IMR-90 (cell line): ENCODE results near the gene NMNAT3. TPM values are rescaled to one million over a fixed set of nuclear protein-coding genes. Genes with fewer than 3 reads are reported as not detected.

Experiments used
- ATAC-seq: fragments of 200-7000 bp; cut with Tn5 transposase; 2 replicates; pipeline ENCODE4 v1.9.1; 2020; ENCODE audit warnings: low read depth, mild to moderate bottlenecking, moderate library complexity
- BruUV-seq: library from RNA; stranded (reverse); fragments of 400-500 nt; replicated peaks from 2 replicates; lab custom pipeline; 2021; lab: Mats Ljungman, UMichigan
- CTCF ChIA-PET: fragments of 300-600 bp; formaldehyde crosslinking; extraction: SDS; loops from one replicate; lab custom pipeline; 2021; ENCODE audit warnings: antibody characterized with exemption; lab: Yijun Ruan, JAX
- POLR2A ChIA-PET: fragments of 300-600 bp; sonication (Branson Sonifier 250); formaldehyde crosslinking; loops from one replicate; lab custom pipeline; 2022; ENCODE audit warnings: antibody characterized with exemption; ENCODE audit not compliant: unreplicated experiment; lab: Charles Lee
- DNase-seq: peaks from one replicate; pipeline ENCODE4 v3.0.0; 2013
- H2AFZ ChIP-seq: replicated peaks from 2 replicates; pipeline ENCODE3; 2013; ENCODE audit warnings: low read length, mild to moderate bottlenecking; ENCODE audit not compliant: poor library complexity
- H2AK5ac ChIP-seq: 2 replicates; pipeline ENCODE4 v1.6.1; 2013; ENCODE audit warnings: low read depth, low read length, inconsistent platforms
- H2AK9ac ChIP-seq: replicated peaks from 2 replicates; pipeline ENCODE3; 2013; ENCODE audit warnings: mild to moderate bottlenecking, low read depth, low read length, moderate library complexity; ENCODE audit not compliant: poor library complexity
- H2BK120ac ChIP-seq: 2 replicates; pipeline ENCODE4 v1.6.1; 2013; ENCODE audit warnings: low read depth, low read length, inconsistent platforms
- H2BK15ac ChIP-seq: 3 replicates; pipeline ENCODE4 v1.6.1; 2013; ENCODE audit warnings: low read depth, low read length, inconsistent platforms
- H2BK20ac ChIP-seq: 2 replicates; pipeline ENCODE4 v1.6.1; 2013; ENCODE audit warnings: low read depth, mild to moderate bottlenecking, inconsistent platforms, low read length, moderate library complexity
- H2BK5ac ChIP-seq: 2 replicates; pipeline ENCODE4 v1.6.1; 2013; ENCODE audit warnings: mild to moderate bottlenecking, low read depth, low read length, inconsistent platforms; ENCODE audit not compliant: poor library complexity, severe bottlenecking
- H3K14ac ChIP-seq: replicated peaks from 2 replicates; pipeline ENCODE4 v1.6.1; 2013; ENCODE audit warnings: low read depth, low read length, inconsistent platforms
- H3K18ac ChIP-seq: 2 replicates; pipeline ENCODE4 v1.6.1; 2013; ENCODE audit warnings: low read depth, low read length, control low read depth
- H3K23ac ChIP-seq: 2 replicates; pipeline ENCODE4 v1.6.1; 2013; ENCODE audit warnings: low read depth, low read length, inconsistent platforms
- H3K27ac ChIP-seq: 2 replicates; pipeline ENCODE4 v1.5.1; 2013; ENCODE audit warnings: mild to moderate bottlenecking, control low read depth, low read length; ENCODE audit not compliant: insufficient read depth
- H3K27me3 ChIP-seq: 2 replicates; pipeline ENCODE4 v1.6.1; 2013; ENCODE audit warnings: low read length; ENCODE audit not compliant: control insufficient read depth, insufficient read depth
- H3K36me3 ChIP-seq: 2 replicates; pipeline ENCODE4 v1.6.1; 2013; ENCODE audit warnings: low read length, mixed read lengths; ENCODE audit not compliant: control insufficient read depth, insufficient read depth
- H3K4ac ChIP-seq: 2 replicates; pipeline ENCODE4 v1.6.1; 2013; ENCODE audit warnings: low read depth, low read length, inconsistent platforms
- H3K4me1 ChIP-seq: 2 replicates; pipeline ENCODE4 v1.6.1; 2013; ENCODE audit warnings: low read length, mixed read lengths; ENCODE audit not compliant: control insufficient read depth, insufficient read depth
- H3K4me2 ChIP-seq: 2 replicates; pipeline ENCODE4 v1.6.1; 2013; ENCODE audit warnings: low read depth, mild to moderate bottlenecking, control low read depth, low read length, moderate library complexity
- H3K4me3 ChIP-seq: 2 replicates; pipeline ENCODE4 v1.5.1; 2013; ENCODE audit warnings: low read depth, mild to moderate bottlenecking, control low read depth, low read length, moderate library complexity; ENCODE audit not compliant: insufficient read depth
- H3K56ac ChIP-seq: 2 replicates; pipeline ENCODE4 v1.6.1; 2013; ENCODE audit warnings: low read length, inconsistent platforms; ENCODE audit not compliant: insufficient read depth; ENCODE audit errors: extremely low read depth
- H3K79me1 ChIP-seq, 2 experiments: 2 replicates each; pipeline ENCODE4 v1.6.1; 2013; ENCODE audit warnings: low read length in 2 of 2, inconsistent platforms in 1 of 2, low read depth in 1 of 2
- H3K9ac ChIP-seq: 2 replicates; pipeline ENCODE4 v1.6.1; 2013; ENCODE audit warnings: low read depth, low read length, control low read depth
- H3K9me1 ChIP-seq: 2 replicates; pipeline ENCODE4 v1.6.1; 2013; ENCODE audit warnings: low read length, inconsistent platforms; ENCODE audit not compliant: insufficient read depth
- H3K9me3 ChIP-seq: 2 replicates; pipeline ENCODE4 v1.6.1; 2013; ENCODE audit warnings: low read length; ENCODE audit not compliant: control insufficient read depth, insufficient read depth
- H4K20me1 ChIP-seq: 2 replicates; pipeline ENCODE4 v1.6.1; 2013; ENCODE audit warnings: low read length, inconsistent platforms; ENCODE audit not compliant: insufficient read depth
- H4K5ac ChIP-seq: 2 replicates; pipeline ENCODE4 v1.6.1; 2013; ENCODE audit warnings: mild to moderate bottlenecking, low read depth, low read length, control low read depth
- H4K8ac ChIP-seq, 2 experiments: 2 replicates each; pipeline ENCODE4 v1.6.1; 2013; ENCODE audit warnings: low read depth in 2 of 2, low read length in 2 of 2, control low read depth in 1 of 2, inconsistent platforms in 1 of 2
- H4K91ac ChIP-seq: 2 replicates; pipeline ENCODE4 v1.6.1; 2013; ENCODE audit warnings: low read depth, low read length, inconsistent platforms; ENCODE audit not compliant: insufficient read depth
- CEBPB ChIP-seq: IDR thresholded peaks from 2 replicates; pipeline ENCODE4 v1.6.1; 2012; ENCODE audit warnings: low read depth, low read length, improper control_type of control experiment
- CHD1 ChIP-seq: IDR thresholded peaks from 2 replicates; pipeline ENCODE4 v1.6.1; 2012; ENCODE audit warnings: low read depth, low read length, improper control_type of control experiment
- FOS ChIP-seq: fragments of 150-350 bp; IDR thresholded peaks from 2 replicates; pipeline ENCODE4 v1.6.1; 2016; ENCODE audit warnings: low read depth, low read length
- MAFK ChIP-seq: IDR thresholded peaks from 2 replicates; pipeline ENCODE4 v1.6.1; 2012; ENCODE audit warnings: low read depth, low read length, improper control_type of control experiment
- POLR2A ChIP-seq: IDR thresholded peaks from 2 replicates; pipeline ENCODE4 v1.6.1; 2012; ENCODE audit warnings: mild to moderate bottlenecking, low read depth, low read length
- RCOR1 ChIP-seq: IDR thresholded peaks from 2 replicates; pipeline ENCODE4 v1.6.1; 2012; ENCODE audit warnings: mild to moderate bottlenecking, low read length, improper control_type of control experiment; ENCODE audit not compliant: insufficient replicate concordance
- WGBS, 2 experiments: methylation state at CpG; one replicate each; pipeline versions ENCODE4 v1.1.5 to v1.1.7; 2013; ENCODE audit warnings: missing lambda C conversion rate in 2 of 2; ENCODE audit not compliant: insufficient read length in 1 of 2; ENCODE audit errors: extremely low coverage in 2 of 2; 5-methylcytosine and 5-hydroxymethylcytosine counted together
- dilution Hi-C: fragments of 300-500 bp; cut with HindIII; formaldehyde crosslinking; loops from one replicate; pipeline ENCODE4 v1.14.3; 2018; ENCODE audit warnings: low sequenced_read_pairs; ENCODE audit not compliant: unreplicated experiment
- in situ Hi-C: fragments of 300-500 bp; cut with MboI; formaldehyde crosslinking; loops from 3 replicates; pipeline ENCODE4 v1.14.3; 2019; ENCODE audit warnings: low sequenced_read_pairs, inconsistent platforms, mixed read lengths
- intact Hi-C: fragments of 100-400 bp; cut with micrococcal nuclease; formaldehyde crosslinking; loops from 2 replicates; pipeline ENCODE4 v1.10.0; 2022
- polyA plus RNA-seq, 3 experiments: library from polyadenylated mRNA; depleted of rRNA; stranded (reverse); fragments of >200 nt; gene quantifications; 2 replicates each; pipeline ENCODE4 v1.2.3, GENCODE V29; 2012; ENCODE audit warnings: low replicate concordance in 1 of 3
- total RNA-seq: library from RNA; depleted of rRNA; stranded (reverse); fragments of >200 nt; gene quantifications from 2 replicates; pipeline ENCODE4 v1.2.3, GENCODE V29; 2012
- TF ChIP-seq, protein P1 (sequence below): fragments of 150-350 bp; IDR thresholded peaks from 2 replicates; pipeline ENCODE4 v1.6.1; 2016; ENCODE audit warnings: low read depth, mild to moderate bottlenecking, low read length, moderate library complexity, borderline replicate concordance

NMNAT3 gene
- total and polyA plus RNA-seq, 2 of the 4 experiments (the other 2 are of a cell fraction), result 0.12 to 0.36 TPM

DNA sequence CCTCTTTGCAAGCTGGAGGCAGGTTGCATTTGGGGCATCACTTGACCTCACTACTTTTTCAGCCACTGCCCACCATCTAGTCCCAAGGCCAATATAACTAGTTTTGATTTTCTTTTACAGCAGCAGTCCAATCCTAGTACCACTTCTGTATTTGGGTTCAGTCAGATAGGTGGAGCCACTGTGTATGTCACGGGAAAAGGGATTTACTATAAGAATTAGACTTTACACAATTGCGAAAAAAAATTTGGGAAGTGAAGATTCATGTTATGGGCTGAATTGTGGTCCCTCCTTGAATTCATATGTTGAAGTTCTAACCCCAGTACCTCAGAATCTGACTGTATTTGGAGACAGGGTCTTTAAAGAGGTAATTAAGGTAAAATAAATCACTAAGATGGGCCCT, 37.4 kb upstream of the NMNAT3 start:
- Histone ChIP-seq H2BK15ac (no peak overlapping the region), H3K36me3 (no peaks in the 10 kb centered on the region), H3K9ac (no peak overlapping the region), H2AK9ac (no peak overlapping the region), H3K4me2 (no peak overlapping the region), H2AFZ (no peak overlapping the region), H3K27me3 (no peaks in the 10 kb centered on the region), H4K8ac (no peak overlapping the region), H2AK5ac (no peak overlapping the region), H3K56ac (no peak overlapping the region), H3K9me3 (no peaks in the 10 kb centered on the region), H4K91ac (no peak overlapping the region), H3K14ac (no peak overlapping the region), H3K4me3 (no peak overlapping the region), H2BK5ac (no peak overlapping the region), H3K23ac (no peak overlapping the region), H2BK20ac (no peak overlapping the region), H3K4ac (no peak overlapping the region), H3K18ac (no peak overlapping the region), H3K79me1 (no peaks in the 10 kb centered on the region), H3K9me1 (no peaks in the 10 kb centered on the region), H2BK120ac (no peak overlapping the region), H4K5ac (no peak overlapping the region), H3K27ac (no peak overlapping the region), H3K4me1 (no peaks in the 10 kb centered on the region), H4K20me1 (no peaks in the 10 kb centered on the region)
- ATAC-seq (no peak), DNase-seq (no peak)
- intact Hi-C loops (no loop called here), dilution Hi-C loops (no loop called here), in situ Hi-C loops (no loop called here)
- CTCF ChIA-PET, result no interaction called here
- no CpG with 5 or more reads among the region's 2 CpGs for WGBS, 2 experiments
- POLR2A ChIA-PET, result no interaction called here
- TF ChIP-seq CHD1 (no peak), POLR2A (no peak), MAFK (no peak), FOS (no peak), CEBPB (no peak), RCOR1 (no peak)
- TF ChIP-seq, protein P1, sequence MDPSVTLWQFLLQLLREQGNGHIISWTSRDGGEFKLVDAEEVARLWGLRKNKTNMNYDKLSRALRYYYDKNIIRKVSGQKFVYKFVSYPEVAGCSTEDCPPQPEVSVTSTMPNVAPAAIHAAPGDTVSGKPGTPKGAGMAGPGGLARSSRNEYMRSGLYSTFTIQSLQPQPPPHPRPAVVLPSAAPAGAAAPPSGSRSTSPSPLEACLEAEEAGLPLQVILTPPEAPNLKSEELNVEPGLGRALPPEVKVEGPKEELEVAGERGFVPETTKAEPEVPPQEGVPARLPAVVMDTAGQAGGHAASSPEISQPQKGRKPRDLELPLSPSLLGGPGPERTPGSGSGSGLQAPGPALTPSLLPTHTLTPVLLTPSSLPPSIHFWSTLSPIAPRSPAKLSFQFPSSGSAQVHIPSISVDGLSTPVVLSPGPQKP, result no peak
- BruUV-seq, result no TSS peak
